OCI-LY3 (cell line): ENCODE data around the gene MANEA.

Experiments used
- EZH2phosphoT487 ChIP-seq: fragments of 200-600 bp; shearing (Covaris generic); IDR thresholded peaks from 2 replicates; pipeline ENCODE4 v1.6.1; 2018; ENCODE audit warnings: antibody characterized with exemption, mixed run types, low read depth
- TF ChIP-seq, protein P1 (sequence below): fragments of 200-600, 300-600 bp; sonication (generic); IDR thresholded peaks from 2 replicates; pipeline ENCODE4 v1.5.1; 2014; ENCODE audit warnings: antibody characterized with exemption, low read length, low read depth

DNA sequence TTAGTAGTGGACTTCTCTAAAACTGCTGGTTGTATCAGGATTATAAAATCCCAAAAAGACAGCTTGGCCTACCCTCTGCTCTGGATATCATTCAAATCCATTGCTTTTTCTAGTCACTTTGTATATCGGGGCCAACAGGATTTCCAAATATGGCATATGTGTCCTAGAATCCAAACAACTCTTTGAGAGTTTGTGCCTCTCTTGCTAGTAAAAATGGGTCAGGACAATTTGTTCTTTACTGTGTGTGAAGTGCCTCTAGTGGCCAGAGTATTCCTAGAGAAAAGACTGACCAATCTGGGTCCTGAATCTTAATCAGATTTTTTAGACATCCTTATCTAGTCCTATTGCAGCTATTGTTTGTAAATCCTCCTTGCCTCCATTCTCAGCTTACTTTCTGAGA lies 33.5 kb upstream of the MANEA start:
- TF ChIP-seq, protein P1, sequence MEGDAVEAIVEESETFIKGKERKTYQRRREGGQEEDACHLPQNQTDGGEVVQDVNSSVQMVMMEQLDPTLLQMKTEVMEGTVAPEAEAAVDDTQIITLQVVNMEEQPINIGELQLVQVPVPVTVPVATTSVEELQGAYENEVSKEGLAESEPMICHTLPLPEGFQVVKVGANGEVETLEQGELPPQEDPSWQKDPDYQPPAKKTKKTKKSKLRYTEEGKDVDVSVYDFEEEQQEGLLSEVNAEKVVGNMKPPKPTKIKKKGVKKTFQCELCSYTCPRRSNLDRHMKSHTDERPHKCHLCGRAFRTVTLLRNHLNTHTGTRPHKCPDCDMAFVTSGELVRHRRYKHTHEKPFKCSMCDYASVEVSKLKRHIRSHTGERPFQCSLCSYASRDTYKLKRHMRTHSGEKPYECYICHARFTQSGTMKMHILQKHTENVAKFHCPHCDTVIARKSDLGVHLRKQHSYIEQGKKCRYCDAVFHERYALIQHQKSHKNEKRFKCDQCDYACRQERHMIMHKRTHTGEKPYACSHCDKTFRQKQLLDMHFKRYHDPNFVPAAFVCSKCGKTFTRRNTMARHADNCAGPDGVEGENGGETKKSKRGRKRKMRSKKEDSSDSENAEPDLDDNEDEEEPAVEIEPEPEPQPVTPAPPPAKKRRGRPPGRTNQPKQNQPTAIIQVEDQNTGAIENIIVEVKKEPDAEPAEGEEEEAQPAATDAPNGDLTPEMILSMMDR, result no peak
- TF ChIP-seq EZH2phosphoT487, result no peak
